GM19025 (cell line): ENCODE results near the gene FARP1.

Experiments
- ATAC-seq: cut with Tn5 transposase; IDR thresholded peaks from one replicate; pipeline ENCODE4 v1.9.1; 2021; ENCODE audit warnings: mild to moderate bottlenecking, low read depth, moderate library complexity; ENCODE audit not compliant: unreplicated experiment

Gene FARP1

GRCh38 chr13:98470920-98471319 lies 328.0 kb downstream of the FARP1 start:
- no peak for ATAC-seq

DNA sequence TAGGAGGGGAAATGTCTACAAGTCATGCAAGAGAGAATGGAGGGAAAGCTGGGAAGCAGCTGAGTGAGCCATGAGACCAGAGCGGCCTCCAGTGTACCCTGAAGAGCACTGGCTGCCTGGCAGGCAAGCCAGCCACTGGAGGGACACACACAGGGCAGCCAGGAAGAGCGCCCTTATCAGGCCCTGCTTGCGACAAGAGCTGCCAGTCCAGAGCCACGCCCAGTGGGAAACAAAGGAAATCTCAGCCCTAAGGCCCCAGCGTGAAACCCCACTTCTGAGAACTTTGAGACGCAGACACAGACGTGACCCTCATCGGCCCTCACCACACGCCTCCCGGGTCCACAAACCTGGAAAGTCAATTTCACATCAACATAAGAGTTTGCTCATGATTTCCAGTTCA lies 329.0 kb downstream of the FARP1 start:
- ATAC-seq, result no peak

- ATAC-seq, result no peak
These were observed 330.4 kb downstream of the FARP1 start for GRCh38 chr13:98473135-98473787.

GRCh38 chr13:98473788-98474144 lies 330.9 kb downstream of the FARP1 start:
- no peak for ATAC-seq

DNA sequence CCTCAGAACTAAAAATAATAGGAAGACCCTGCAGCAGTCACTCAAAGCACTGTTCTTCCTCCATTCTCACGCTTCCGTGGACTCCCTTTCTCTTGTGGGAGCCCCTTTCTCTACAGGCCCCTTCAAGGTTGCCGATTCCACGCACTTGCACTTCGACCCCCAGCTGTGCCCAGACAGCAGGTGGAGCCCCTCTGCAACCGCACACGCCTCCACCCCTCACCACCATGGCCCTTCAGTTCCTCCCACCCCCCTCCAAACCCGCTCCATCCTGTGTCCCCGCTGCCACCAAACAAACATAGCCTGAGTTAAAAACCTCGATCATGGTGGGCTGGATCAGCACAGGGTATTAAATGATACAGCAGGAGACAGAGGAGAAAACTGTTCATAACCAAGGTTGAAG lies 331.4 kb downstream of the FARP1 start:
- ATAC-seq, result no peak

DNA sequence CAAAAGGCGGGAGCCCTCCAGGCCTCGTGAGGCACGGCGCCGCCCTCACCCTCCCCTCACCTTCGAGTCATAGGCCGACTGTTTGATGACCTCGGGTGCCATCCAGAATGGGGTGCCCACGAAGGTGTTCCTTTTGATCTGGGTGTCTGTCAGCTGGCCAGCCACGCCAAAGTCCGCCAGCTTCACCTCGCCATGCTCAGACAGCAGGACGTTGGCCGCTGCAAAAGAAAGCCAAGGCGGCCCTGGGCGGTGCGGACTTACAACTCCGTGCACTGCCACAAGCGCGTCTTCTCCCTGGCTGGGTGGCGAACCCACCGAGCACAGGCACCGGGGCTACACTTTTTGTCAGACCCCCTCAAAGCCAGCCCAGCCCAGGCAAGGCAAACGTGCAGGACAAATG lies 331.9 kb downstream of the FARP1 start:
- no peak for ATAC-seq

DNA sequence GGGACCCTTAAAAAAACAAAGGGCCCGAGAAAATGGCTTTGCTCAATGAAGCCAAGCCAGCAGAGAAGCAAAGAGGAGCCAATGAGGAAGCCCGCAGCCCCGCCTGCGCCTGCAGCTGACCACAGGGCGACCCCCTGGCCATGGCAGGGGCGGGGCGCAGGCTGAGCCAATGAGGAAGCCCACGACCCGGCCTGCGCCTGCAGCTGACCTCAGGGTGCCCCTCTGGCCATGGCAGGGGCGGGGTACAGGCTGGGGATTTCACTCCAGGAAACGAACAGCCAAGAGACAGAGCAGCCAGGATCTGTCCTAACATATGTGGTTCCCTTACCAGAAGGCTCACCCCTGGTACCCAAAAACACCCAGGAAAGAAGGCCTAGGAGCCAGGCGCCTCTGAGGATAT lies 332.6 kb downstream of the FARP1 start:
- ATAC-seq, result no peak

GRCh38 chr13:98476106-98476505 lies 333.2 kb downstream of the FARP1 start:
- ATAC-seq, result peak; percentile 15

GRCh38 chr13:98476538-98476966 lies 333.7 kb downstream of the FARP1 start:
- peak; percentile 89 for ATAC-seq

- ATAC-seq, result peak; percentile 25
These were observed 335.6 kb downstream of the FARP1 start for GRCh38 chr13:98478189-98479129.

- ATAC-seq, result no peak
These were observed 336.7 kb downstream of the FARP1 start for GRCh38 chr13:98479496-98480003.

DNA sequence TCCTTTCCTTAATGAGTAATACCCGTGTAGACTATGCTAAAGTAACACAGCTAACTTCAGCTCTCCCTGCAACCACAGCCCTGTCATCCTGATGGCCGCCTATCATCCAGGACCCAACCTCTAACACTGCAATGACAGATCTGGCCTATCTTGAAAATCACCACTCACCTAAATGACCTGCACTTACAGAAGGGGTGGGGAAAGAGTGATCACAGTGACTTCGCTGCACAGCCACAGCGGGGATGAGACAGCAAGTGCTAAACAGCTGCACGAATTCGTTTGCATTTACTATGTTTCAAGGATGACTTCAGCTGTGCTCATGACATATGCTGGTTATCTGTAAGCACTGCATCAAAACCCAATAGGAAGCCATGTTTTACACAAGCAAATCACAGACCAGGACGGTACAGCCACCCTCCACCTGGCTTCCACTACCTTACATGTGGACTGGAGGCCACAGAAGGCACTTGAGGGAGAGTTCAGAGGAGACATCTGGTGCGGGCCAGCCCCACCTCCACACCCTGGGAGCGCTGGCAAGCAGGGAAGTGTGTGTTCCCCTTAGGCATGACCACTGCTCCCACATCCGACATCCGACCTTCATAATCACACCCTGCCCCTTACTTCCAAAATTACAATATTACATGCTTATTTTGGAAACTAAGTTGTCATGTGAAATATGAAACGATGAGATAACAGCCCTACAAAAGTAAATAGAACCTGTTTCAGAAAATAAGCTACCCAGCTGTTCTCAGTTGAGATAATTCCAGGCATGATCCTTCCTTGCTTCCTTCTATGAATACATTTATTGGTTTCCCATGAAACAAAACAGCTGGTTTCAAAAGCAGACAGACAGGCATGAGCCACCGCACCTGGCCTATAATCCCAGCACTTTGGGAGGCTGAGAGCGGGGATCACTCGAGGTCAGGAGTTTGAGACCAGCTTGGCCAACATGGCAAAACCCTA lies 338.3 kb downstream of the FARP1 start:
- peak; percentile 33 for ATAC-seq

DNA sequence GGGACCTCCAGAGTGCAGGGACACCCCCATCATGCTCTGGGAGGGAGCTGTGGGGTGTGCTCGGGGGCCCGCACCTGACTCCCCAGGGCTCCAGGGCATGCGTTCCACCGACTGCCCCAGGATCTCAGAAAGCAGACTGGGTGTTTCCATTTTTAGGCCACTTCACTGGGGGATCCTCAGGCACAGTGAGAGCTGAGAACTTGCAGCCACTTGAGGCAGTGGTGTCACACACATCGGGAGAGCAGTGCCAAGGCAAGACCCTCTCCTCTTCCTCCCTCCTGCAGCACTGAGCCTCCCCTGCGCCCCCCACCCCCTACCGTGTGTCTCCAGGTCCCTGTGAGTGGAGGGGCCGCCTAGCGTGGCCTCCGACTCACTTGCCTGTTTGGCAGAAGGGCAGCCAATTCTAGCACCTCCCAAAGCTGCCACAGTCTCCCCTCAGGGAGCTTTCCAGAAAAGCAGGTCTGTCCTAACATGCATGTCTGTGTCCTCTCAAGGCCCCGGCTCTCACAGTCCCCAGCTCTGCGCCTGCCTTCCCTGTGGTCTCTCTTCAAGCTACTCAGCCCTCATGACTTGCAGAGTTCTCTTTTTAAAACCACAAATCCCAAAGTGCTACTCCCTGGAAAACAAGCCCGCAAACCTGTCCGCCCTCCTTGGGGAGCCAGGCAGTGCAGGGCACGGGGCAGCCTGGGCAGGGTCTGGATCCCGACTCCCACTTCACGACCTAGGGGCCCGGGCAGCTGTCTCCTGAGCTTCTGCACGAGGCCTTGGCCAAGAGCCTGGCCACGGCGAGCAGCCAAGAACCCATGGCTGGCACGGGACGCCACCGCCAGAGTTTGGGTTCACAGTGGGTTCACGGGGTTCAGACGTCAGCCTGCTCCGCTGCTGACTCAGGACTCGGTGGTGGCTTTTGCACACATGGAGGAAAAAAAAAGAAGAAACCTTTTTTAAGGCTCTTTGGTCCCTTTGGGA lies 339.9 kb downstream of the FARP1 start:
- ATAC-seq, result no peak

DNA sequence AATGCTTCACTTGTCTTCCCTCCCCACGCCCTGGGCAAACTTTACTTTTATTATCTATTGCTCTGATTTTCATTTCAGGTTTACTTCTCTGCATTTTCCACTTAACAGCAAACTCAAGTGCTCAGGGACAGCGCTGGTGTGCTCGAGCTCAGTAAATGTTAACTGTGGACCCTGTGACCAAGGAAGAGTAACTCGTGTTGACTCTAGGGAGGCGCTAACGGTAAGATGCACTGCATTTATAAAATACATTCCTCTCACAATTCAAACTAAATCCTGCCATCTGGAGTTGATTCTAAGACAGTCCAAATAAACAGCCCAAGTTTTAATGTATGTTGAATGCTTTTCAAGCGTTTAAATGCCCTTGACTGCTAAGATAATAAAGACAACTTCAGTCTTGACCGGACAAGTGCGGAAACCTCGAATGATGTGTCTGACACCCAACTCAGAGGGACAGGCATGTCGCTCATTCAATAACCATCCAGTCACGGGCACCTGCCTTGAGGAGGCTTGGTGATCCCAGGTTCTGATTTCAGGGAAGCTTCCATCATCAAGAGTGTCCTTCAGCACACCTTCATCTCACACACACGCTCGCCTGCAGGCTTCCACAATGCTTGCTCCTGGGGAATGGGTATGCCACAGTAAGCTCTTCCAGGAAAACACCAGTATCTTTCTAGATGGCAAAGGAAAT lies 340.9 kb downstream of the FARP1 start:
- no peak for ATAC-seq

GRCh38 chr13:98484289-98485219 lies 341.7 kb downstream of the FARP1 start:
- ATAC-seq, result no peak

- ATAC-seq, result no peak
These were observed 342.7 kb downstream of the FARP1 start for GRCh38 chr13:98485561-98485960.

DNA sequence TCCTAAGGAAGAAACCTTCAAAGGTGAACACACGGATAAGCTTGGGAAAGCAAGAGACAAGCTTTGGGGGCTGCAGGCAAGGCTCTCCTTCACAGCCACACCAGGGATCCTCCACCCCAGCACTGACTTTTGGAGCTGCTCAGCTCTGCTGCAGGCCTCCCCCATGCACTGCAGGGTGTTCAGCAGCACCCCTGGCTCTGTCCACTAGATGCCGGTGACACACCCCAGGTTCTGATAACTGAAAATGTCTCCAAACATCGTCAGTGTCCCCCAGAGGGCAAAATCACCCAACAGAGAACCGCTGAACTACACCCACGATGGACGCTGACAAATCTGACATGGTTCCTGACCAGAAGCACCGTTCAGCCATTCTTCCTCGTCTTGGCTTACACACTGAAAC lies 343.5 kb downstream of the FARP1 start:
- ATAC-seq, result no peak

DNA sequence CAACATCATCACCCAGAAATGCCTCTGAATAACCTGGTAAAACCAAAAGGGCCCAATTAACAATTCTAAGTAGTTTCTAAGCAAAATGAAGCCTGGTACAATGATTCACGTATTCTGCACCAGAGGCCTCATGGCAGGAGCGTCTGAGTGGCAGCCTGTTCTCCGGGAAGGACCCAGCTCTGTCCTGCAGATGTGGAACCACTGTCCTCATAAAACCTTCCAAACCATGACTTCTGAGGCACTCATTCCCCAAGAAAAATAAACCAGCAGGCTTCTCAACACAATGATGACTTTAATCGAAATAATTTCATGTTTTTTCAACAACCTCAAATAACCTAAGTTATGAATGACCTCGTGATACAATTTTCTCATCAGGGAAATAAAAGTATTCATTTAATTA lies 344.1 kb downstream of the FARP1 start:
- ATAC-seq, result no peak
